OCI-LY7 (cell line): ENCODE measurements around the gene COQ5. TPM values are rescaled to one million over a fixed set of nuclear protein-coding genes. Genes with fewer than 3 reads are reported as not detected.
A peak's percentile ranks its signal among the peaks of the same experiment; 100 is the strongest.

Experiments used
- Bru-seq: library from RNA; stranded (reverse); fragments of 400-500 nt; gene quantifications from one replicate; lab custom pipeline; 2021; lab: Mats Ljungman, UMichigan
- BruChase-seq, 2 experiments: library from RNA; stranded (reverse); fragments of 400-500 nt; gene quantifications; one replicate each; lab custom pipeline; 2021; lab: Mats Ljungman, UMichigan
- BruUV-seq: library from RNA; stranded (reverse); fragments of 400-500 nt; replicated peaks from 2 replicates; lab custom pipeline; 2021; lab: Mats Ljungman, UMichigan
- CTCF ChIA-PET: fragments of 300-600 bp; sonication (Branson Sonifier 250); formaldehyde crosslinking; loops from one replicate; lab custom pipeline; 2022; ENCODE audit warnings: antibody characterized with exemption; ENCODE audit not compliant: unreplicated experiment; lab: Charles Lee
- POLR2A ChIA-PET: fragments of 300-600 bp; sonication (Branson Sonifier 250); formaldehyde crosslinking; loops from one replicate; lab custom pipeline; 2022; ENCODE audit warnings: antibody characterized with exemption; lab: Charles Lee
- DNase-seq: peaks from one replicate; pipeline ENCODE4 v3.0.0-alpha.2; 2015; ENCODE audit warnings: low spot score
- H2AFZ ChIP-seq: fragments of 200-600 bp; sonication (generic), shearing (Covaris generic); 2 replicates; pipeline ENCODE4 v1.6.1; 2014; ENCODE audit warnings: mild to moderate bottlenecking, antibody characterized with exemption, low read length, moderate library complexity
- H3K27ac ChIP-seq: fragments of 200-600 bp; sonication (generic); 2 replicates; pipeline ENCODE4 v1.5.1; 2014; ENCODE audit warnings: mixed run types, low read depth, mild to moderate bottlenecking, moderate library complexity, low read length, inconsistent platforms; ENCODE audit not compliant: poor library complexity, severe bottlenecking
- H3K36me3 ChIP-seq: fragments of 200-600 bp; sonication (generic); 2 replicates; pipeline ENCODE4 v1.6.1; 2014; ENCODE audit warnings: mild to moderate bottlenecking, antibody characterized with exemption, low read length, moderate library complexity, mixed read lengths; ENCODE audit not compliant: insufficient read depth
- H3K4me1 ChIP-seq: fragments of 200-600 bp; sonication (generic); 2 replicates; pipeline ENCODE4 v1.5.1; 2014; ENCODE audit warnings: mild to moderate bottlenecking, low read length; ENCODE audit not compliant: insufficient read depth, poor library complexity, severe bottlenecking
- H3K4me2 ChIP-seq: fragments of 200-600 bp; sonication (generic); 2 replicates; pipeline ENCODE4 v1.6.1; 2014; ENCODE audit warnings: mild to moderate bottlenecking, low read length
- H3K4me3 ChIP-seq: fragments of 200-600 bp; sonication (generic); 2 replicates; pipeline ENCODE4 v1.5.1; 2014; ENCODE audit warnings: mild to moderate bottlenecking, low read depth, low read length; ENCODE audit not compliant: poor library complexity, severe bottlenecking
- H3K79me2 ChIP-seq: fragments of 200-600 bp; sonication (generic); 2 replicates; pipeline ENCODE4 v1.6.1; 2016; ENCODE audit warnings: low read depth, mild to moderate bottlenecking, low read length, moderate library complexity, mixed read lengths; ENCODE audit not compliant: insufficient read depth
- H3K9me2 ChIP-seq: fragments of 200-600 bp; sonication (generic); 2 replicates; pipeline ENCODE4 v1.6.1; 2016; ENCODE audit warnings: mild to moderate bottlenecking, low read length, mixed read lengths; ENCODE audit not compliant: insufficient read depth
- H3K9me3 ChIP-seq: fragments of 200-600 bp; sonication (generic); 2 replicates; pipeline ENCODE4 v1.6.1; 2014; ENCODE audit warnings: mild to moderate bottlenecking, mixed run types, low read length, mixed read lengths
- H4K20me1 ChIP-seq: fragments of 200-600 bp; sonication (generic); 2 replicates; pipeline ENCODE4 v1.6.1; 2014; ENCODE audit warnings: mild to moderate bottlenecking, antibody characterized with exemption, low read length, moderate library complexity, mixed read lengths; ENCODE audit not compliant: insufficient read depth
- CTCF ChIP-seq: fragments of 200-600 bp; sonication (generic); conservative IDR thresholded peaks from 2 replicates; pipeline ENCODE4 v1.5.1; 2014; ENCODE audit warnings: mild to moderate bottlenecking, antibody characterized with exemption, low read length, moderate library complexity, mixed read lengths
- EZH2phosphoT487 ChIP-seq: fragments of 200-600 bp; sonication (generic); IDR thresholded peaks from 2 replicates; pipeline ENCODE4 v1.6.1; 2018; ENCODE audit warnings: low read depth, borderline replicate concordance, mild to moderate bottlenecking, mixed run types, antibody characterized with exemption, low read length, moderate library complexity, mixed read lengths
- intact Hi-C: fragments of 100-400 bp; cut with micrococcal nuclease; formaldehyde crosslinking; loops from one replicate; pipeline ENCODE4 v1.10.0; 2022; ENCODE audit not compliant: unreplicated experiment
- long read RNA-seq: library from polyadenylated mRNA; stranded (forward); transcript quantifications from one replicate; pipeline ENCODE4 v2.0.0, GENCODE V29; 2022
- total RNA-seq, 2 experiments: library from RNA; depleted of rRNA in 1 of 2; stranded (reverse); fragments of >200 nt in 1 of 2; shearing (Covaris generic) in 1 of 2; gene quantifications; 2 replicates each; pipeline ENCODE4 v1.2.3, GENCODE V29; 2014 to 2022

COQ5 gene
- total RNA-seq (2014; rRNA removed; shearing (Covaris generic)) (29.4 and 40.9 TPM in 2 replicates), total RNA-seq (2022) (48.8 and 49.5 TPM in 2 replicates), Bru-seq, nascent RNA (percentile 56 among the genes with signal in this experiment), BruChase-seq, experiment 1, labeled RNA remaining after a 6-hour chase (percentile 58 among the genes with signal in this experiment), BruChase-seq, experiment 2, labeled RNA remaining after a 2-hour chase (percentile 58 among the genes with signal in this experiment)
- long read RNA-seq, transcript COQ5-201 (7 exons, 1,535 nt), result major isoform, 80 of 93 reads
- long read RNA-seq, partial matches to known transcripts, result 2 of 93 reads
- long read RNA-seq, other reads (novel, unspliced or antisense), result 10 of 93 reads

GRCh38 chr12:120528861-120529525, at the start of gene COQ5:
Gene COQ5, minus strand, starts transcription at chr12:120529158. Its CDS starts 17 bp downstream, at chr12:120529141.
- Histone ChIP-seq H3K4me3 (peak within 1 kb of the TSS; percentile 78), H3K79me2 (peaks cover 8% of the 10 kb centered on the region; the same call in 1 of the 2 replicates), H3K36me3 (no peaks in the 10 kb centered on the region), H4K20me1 (no peaks in the 10 kb centered on the region), H3K4me1 (peaks cover 31% of the 10 kb centered on the region), H3K4me2 (peak within 1 kb of the TSS; percentile 68), H3K27ac (peak within 1 kb of the TSS; percentile 55), H3K9me3 (no peaks in the 10 kb centered on the region; the same call in 1 of the 2 replicates), H2AFZ (peak within 1 kb of the TSS; percentile 94), H3K9me2 (no peaks in the 10 kb centered on the region)
- TF ChIP-seq CTCF (no peak), EZH2phosphoT487 (no peak)
- peak; percentile 86 for DNase-seq
- CTCF ChIA-PET, result interaction anchor here (0.6 kb wide), 1 partner anchor 237 kb away, joined by 6 read pairs; no protein-coding TSS in a partner anchor
- POLR2A ChIA-PET, result interaction anchor here (0.6 to 1.7 kb wide), 5 partner anchors 9 to 81 kb away, joined by 3 to 5 read pairs (median 4); partner anchors contain the start of gene POP5
- BruUV-seq, result no TSS peak
- intact Hi-C loops, result no loop called here

GRCh38 chr12:120574106-120574505, 45.1 kb upstream of the COQ5 start:
- Histone ChIP-seq H3K36me3 (peaks cover 96% of the 10 kb centered on the region), H3K4me2 (no peak overlapping the region), H3K4me1 (no peaks in the 10 kb centered on the region), H2AFZ (no peak overlapping the region), H3K27ac (no peak overlapping the region), H3K9me2 (no peaks in the 10 kb centered on the region), H3K79me2 (no peaks in the 10 kb centered on the region), H3K9me3 (no peaks in the 10 kb centered on the region), H3K4me3 (no peak overlapping the region), H4K20me1 (no peaks in the 10 kb centered on the region)
- CTCF ChIA-PET, result no interaction called here
- no TSS peak for BruUV-seq
- POLR2A ChIA-PET, result interaction anchor here (1.6 kb wide), 1 partner anchor 10 kb away, joined by 3 read pairs; no protein-coding TSS in a partner anchor
- no peak for DNase-seq
- TF ChIP-seq CTCF (no peak), EZH2phosphoT487 (no peak)
- intact Hi-C loops, result no loop called here
